Colonic mucosa (tissue), 4 donors: ENCODE results near the gene OGN. TPM values are rescaled to one million over a fixed set of nuclear protein-coding genes. Genes with fewer than 3 reads are reported as not detected.

ENCODE experiments used
- DNase-seq: peaks from one replicate; pipeline ENCODE4 v3.0.0-alpha.2; 2020
- H3K27ac ChIP-seq: fragments of 200-600 bp; one replicate; pipeline ENCODE4 v1.8.0; 2021
- H3K27me3 ChIP-seq: fragments of 200-600 bp; one replicate; pipeline ENCODE4 v1.8.0; 2021
- H3K36me3 ChIP-seq: fragments of 200-600 bp; one replicate; pipeline ENCODE4 v1.8.0; 2021
- H3K4me1 ChIP-seq: fragments of 200-600 bp; one replicate; pipeline ENCODE4 v1.8.0; 2021; ENCODE audit warnings: mild to moderate bottlenecking
- H3K4me3 ChIP-seq: fragments of 200-600 bp; one replicate; pipeline ENCODE4 v1.8.0; 2021
- H3K9ac ChIP-seq, 2 donors: one replicate each; pipeline ENCODE4 v1.7.0; 2013; ENCODE audit warnings: control low read depth in 2 of 2, low read depth in 2 of 2, low read length in 2 of 2
- H3K9me3 ChIP-seq: fragments of 200-600 bp; one replicate; pipeline ENCODE4 v1.8.0; 2021
- intact Hi-C: fragments of 100-400 bp; cut with DNase I; formaldehyde crosslinking; loops from one replicate; pipeline ENCODE4 v1.14.1; 2022
- total RNA-seq, 2 donors: library from RNA; stranded (reverse); fragmentation: NEBNext Ultra II Directional in 1 of 2; extraction: Animal tissue kit (Norgen Biotek cat#: 25700) in 1 of 2; gene quantifications; one replicate each; pipeline ENCODE4 v1.2.1, GENCODE V29; 2021
- TF ChIP-seq, protein P1 (sequence below): fragments of 200-600 bp; IDR thresholded peaks from one replicate; pipeline ENCODE4 v1.8.0; 2022; ENCODE audit warnings: antibody characterized with exemption, mild to moderate bottlenecking
- donor health status: healthy.
- donor health status: DM: no; HTN: no; CAD: no.
- donor health status: DM: no; HTN: no; CAD: no.

OGN gene
- total RNA-seq, 2 donors from 2014 or later: 3.2 to 13.9 TPM

- Histone ChIP-seq H3K36me3 (no peaks in the 10 kb centered on the region), H3K4me3 (no peak overlapping the region), H3K27ac (no peak overlapping the region), H3K9me3 (no peaks in the 10 kb centered on the region), H3K4me1 (no peaks in the 10 kb centered on the region), H3K27me3 (no peaks in the 10 kb centered on the region), H3K9ac (no peak overlapping the region)
- TF ChIP-seq, protein P1, sequence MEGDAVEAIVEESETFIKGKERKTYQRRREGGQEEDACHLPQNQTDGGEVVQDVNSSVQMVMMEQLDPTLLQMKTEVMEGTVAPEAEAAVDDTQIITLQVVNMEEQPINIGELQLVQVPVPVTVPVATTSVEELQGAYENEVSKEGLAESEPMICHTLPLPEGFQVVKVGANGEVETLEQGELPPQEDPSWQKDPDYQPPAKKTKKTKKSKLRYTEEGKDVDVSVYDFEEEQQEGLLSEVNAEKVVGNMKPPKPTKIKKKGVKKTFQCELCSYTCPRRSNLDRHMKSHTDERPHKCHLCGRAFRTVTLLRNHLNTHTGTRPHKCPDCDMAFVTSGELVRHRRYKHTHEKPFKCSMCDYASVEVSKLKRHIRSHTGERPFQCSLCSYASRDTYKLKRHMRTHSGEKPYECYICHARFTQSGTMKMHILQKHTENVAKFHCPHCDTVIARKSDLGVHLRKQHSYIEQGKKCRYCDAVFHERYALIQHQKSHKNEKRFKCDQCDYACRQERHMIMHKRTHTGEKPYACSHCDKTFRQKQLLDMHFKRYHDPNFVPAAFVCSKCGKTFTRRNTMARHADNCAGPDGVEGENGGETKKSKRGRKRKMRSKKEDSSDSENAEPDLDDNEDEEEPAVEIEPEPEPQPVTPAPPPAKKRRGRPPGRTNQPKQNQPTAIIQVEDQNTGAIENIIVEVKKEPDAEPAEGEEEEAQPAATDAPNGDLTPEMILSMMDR: no peak
- no peak for DNase-seq
- intact Hi-C loops: no loop called here
Measured at GRCh38 chr9:92426501-92427145, 22.2 kb upstream of the OGN start.

DNA sequence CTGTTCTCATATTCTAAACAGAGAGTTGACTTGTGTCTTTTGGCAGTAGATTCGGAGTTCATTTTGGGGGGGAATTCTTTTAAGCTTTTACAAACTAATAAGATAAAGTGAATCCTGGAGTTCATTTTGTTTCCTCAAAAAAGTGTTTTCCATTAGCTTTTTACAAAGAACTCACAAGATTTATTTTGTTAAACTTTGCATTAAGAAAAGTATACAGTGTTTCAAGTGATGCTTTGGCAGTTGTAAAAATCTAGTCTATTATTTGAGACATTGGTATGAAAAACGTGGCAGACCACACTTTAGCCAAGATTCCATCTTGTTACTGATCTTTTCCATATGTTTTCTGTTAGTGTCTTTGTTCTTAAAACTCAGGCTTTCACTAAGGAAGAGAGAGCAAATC, 21.1 kb upstream of the OGN start:
- TF ChIP-seq, protein P1: no peak
- DNase-seq: no peak

DNA sequence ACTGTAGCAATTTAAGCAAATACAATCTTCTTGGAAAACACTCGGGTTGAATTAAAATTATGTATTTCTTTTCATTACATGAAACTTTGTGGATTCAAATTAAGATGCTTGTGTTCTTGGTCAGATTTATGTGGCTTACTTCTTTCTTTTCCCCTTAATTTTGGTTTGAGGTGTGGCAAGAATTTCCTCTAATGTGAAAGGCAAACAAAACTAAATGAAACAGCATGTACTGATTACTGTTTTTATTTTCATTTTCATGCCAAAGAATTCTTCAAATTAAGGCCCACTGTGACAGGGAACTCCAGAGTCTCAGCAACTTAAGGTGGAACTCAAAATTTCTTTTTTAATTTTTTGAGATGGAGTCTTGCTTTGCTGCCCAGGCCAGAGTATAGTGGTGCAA, 20.0 kb upstream of the OGN start, which contains the start of gene OMD:
TSS of gene OMD (minus strand) at position 132 of the 400 bp plus-strand sequence. CDS start 6,913 bp downstream, outside the sequence.
- Histone ChIP-seq H3K27me3 (no peaks in the 10 kb centered on the region), H3K36me3 (no peaks in the 10 kb centered on the region), H3K9ac (no peak within 1 kb of the TSS), H3K27ac (no peak within 1 kb of the TSS), H3K4me1 (no peaks in the 10 kb centered on the region), H3K9me3 (no peaks in the 10 kb centered on the region), H3K4me3 (no peak within 1 kb of the TSS)
- DNase-seq: no peak
- TF ChIP-seq, protein P1: no peak
- intact Hi-C loops: no loop called here

More for the DNA sequence above, 21.1 kb upstream of the OGN start:
- Histone ChIP-seq H3K9me3 (no peaks in the 10 kb centered on the region), H3K4me1 (no peaks in the 10 kb centered on the region), H3K27ac (no peak overlapping the region), H3K27me3 (no peaks in the 10 kb centered on the region), H3K9ac (no peak overlapping the region), H3K36me3 (no peaks in the 10 kb centered on the region), H3K4me3 (no peak overlapping the region)
- intact Hi-C loops: no loop called here

DNA sequence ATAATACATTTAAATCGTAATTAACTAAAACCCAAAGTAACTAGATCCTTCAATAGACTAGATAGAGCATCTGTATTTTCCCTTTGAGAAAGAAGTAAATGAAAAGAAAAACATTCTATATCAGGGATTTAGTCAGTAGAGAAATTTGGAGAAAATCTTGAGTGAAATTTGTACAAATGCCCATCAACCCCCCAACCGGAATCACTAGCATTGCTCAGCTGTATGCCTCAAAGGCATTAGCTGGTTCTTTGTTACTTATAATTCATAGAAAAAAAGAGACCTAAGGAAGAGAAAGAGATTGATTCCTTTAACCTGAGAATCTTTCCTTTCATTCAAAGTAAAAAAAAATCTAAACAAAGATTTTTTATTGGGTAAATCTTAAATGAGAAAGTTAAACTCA, 19.2 kb upstream of the OGN start:
- intact Hi-C loops: no loop called here
- Histone ChIP-seq H3K27ac (no peak overlapping the region), H3K4me1 (no peaks in the 10 kb centered on the region), H3K9me3 (no peaks in the 10 kb centered on the region), H3K4me3 (no peak overlapping the region), H3K27me3 (no peaks in the 10 kb centered on the region), H3K9ac (no peak overlapping the region), H3K36me3 (no peaks in the 10 kb centered on the region)
- TF ChIP-seq, protein P1: no peak
- DNase-seq: no peak

GRCh38 chr9:92422611-92423338, 18.4 kb upstream of the OGN start:
- intact Hi-C loops: no loop called here
- TF ChIP-seq, protein P1: no peak
- no peaks in the 10 kb centered on the region for H3K36me3 ChIP-seq
- H3K27me3 ChIP-seq: no peaks in the 10 kb centered on the region
- no peaks in the 10 kb centered on the region for H3K9me3 ChIP-seq
- no peak overlapping the region for H3K27ac ChIP-seq
- H3K4me3 ChIP-seq: no peak overlapping the region
- no peak for DNase-seq
- H3K9ac ChIP-seq: no peak overlapping the region
- H3K4me1 ChIP-seq: no peaks in the 10 kb centered on the region
